Measurements from ENCODE around the gene UTS2R.
A peak's percentile ranks its signal among the peaks of the same experiment; 100 is the strongest.

Gene UTS2R

DNA sequence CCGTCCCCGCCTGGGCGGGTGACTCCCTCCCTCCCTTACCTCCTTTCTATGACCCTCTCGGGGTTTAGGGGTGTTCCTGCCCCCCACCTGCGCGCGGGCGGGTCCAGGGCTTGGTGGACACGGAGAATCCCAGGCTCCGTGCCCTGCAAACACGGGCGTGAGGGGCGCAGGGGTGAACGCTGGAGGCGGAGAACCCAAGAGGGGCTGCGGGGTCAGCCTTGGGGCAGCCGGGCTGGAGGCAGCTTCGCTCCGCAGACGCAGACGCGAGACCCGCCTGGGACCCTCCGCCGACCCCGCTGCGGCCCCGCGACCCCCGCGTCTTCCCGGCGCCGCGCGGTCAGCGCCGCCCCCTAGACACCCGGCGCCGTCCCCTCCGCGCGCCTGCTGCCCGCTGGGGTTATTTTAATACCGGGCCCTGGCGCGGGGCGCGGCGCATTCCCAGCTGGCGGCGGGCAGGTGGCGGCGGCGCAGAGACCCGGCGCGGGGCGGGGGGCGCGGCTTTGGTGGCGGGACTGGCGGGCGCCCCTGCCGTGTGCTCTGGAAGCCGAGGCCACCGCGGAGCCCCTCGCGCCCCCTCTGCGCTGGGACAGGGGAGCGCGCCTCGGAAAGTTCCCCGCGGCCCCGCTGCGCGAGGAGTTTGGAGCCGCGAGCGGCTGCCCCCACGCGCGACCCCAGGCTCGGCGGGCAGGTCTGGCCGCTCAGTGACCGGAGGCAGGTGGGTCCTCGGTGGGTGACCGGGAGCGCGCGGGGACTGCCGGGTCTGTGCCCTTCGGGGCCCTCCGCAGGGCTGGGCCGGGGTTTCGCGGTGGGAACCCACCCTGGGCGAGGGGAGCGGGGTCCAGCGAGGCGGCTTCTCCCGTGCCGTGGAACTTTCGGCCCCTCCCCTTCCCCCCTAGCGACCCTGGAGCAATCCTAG, at the start of gene UTS2R:
TSS of gene UTS2R (plus strand) at position 433 of the 916 bp plus-strand sequence. CDS start 2,560 bp downstream, outside the sequence.
- intact Hi-C loops (cut with DNase I) = no loop called here
- peak in 2 of 10 donors; percentile 58 to 67 for DNase-seq

DNA sequence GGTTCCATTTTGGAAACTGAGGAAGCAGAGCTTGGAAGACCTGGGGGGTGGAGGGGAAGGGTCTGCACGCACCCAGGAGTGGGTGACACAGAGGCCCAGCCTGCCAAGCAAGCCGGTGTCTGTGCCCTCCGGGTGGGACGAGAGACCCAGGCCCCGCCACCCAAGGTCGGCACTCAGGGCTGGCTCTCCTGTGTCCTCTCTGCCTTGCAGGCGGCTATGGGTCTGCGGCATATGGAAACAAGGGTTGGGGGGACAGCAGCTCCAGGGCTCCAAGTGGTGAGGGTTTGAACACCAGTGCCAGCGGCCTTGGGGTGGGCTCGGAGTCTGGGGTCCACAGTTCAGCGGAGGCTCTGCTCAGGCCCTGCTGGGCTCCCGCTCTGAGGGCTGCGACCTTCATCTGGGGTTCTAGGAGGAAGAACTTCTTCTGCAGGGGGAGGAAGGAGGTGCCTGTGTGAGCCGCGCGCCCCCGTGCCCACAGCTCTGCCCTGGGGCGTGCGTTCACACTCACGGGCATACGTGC, 49.6 kb upstream of the UTS2R start:
- intact Hi-C loops (cut with DNase I) = loop anchor here (5.0 kb wide), 1 partner anchor 85 kb away; no protein-coding TSS in a partner anchor
- DNase-seq = no peak

DNA sequence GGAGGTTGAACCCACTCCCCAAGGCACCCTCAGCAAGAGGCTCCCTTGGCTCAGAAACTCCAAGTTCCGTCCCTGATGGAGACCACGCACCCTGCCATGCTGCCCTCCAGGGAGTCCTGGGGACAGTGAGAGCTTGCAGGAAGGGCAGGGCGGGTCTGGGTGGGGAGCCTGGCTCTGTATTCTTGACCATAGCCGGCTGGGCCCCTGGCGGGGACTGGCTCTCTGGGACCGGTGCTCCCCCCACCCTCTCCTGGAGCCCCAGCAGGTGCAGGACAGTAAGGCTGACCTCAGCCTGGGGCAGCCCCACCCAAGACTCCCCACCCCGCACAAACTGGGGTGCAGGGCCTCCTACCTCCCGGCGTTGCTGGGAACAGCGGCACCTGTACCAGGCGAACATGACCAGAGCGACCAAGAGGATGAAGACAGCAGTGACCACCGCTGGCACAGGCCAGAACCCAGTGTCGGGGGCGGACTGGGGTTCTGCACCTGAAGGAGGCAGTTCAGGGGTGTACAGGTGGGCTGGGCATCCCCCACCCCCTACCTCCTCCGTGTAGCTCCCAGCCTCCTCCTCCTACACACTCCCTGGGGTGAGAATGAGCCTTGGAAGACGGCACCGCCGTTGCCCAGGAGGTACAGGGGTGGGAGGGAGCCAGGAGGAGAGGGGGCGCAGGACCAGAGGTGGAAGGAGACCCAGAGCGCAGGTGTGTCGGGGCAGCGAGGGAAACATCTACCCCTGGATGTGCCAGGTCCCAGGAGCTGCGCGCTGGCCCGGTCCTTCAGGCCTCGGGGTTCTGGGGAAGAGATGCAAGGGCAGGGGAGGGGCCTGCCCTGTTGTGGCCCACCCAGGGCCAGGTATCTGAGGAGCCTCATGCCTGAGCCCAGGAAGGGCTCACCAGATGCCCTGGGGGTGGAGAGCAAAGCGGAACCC, 48.8 kb upstream of the UTS2R start:
- no peak for DNase-seq
- intact Hi-C loops (cut with DNase I) = loop anchor here (5.0 kb wide), 1 partner anchor 85 kb away; no protein-coding TSS in a partner anchor

DNA sequence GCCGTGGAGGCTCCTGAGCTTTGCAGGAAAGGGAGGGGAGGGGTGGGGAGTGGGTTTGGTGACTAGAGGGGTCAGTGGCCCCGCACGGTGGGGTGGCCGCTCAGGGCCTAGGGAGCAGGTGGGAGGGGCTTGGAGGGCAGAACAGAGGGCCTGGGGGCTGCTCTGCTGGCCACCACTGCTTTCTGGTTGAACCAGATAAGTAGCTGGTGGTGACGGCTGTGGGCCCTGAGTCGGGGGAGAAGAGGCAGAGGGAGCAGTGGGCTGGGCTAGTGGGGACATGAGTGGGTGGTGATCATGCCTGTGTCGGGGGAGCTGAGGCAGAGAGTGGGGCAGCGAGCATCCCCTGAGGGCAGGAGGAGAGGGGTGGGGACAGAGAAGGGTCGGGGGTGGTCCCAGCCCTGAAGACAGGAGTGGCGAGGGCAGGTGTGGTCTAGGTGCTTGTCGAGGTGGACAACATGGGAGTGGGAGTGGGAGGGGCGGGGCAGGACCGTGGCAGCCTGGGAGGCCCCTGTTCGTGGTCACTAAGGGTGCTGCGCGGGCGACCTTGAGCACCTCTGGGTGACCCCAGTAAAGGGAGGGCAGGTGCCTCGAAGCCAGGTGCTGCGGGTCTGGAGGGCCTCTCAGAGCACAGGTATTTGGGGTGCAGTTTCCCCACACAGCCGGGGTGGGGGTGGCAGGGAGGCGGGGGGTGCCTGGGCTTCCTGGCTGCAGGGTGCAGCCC, 47.9 kb upstream of the UTS2R start:
- intact Hi-C loops (cut with DNase I) = loop anchor here (5.0 kb wide), 1 partner anchor 86 kb away; no protein-coding TSS in a partner anchor
- DNase-seq = no peak

DNA sequence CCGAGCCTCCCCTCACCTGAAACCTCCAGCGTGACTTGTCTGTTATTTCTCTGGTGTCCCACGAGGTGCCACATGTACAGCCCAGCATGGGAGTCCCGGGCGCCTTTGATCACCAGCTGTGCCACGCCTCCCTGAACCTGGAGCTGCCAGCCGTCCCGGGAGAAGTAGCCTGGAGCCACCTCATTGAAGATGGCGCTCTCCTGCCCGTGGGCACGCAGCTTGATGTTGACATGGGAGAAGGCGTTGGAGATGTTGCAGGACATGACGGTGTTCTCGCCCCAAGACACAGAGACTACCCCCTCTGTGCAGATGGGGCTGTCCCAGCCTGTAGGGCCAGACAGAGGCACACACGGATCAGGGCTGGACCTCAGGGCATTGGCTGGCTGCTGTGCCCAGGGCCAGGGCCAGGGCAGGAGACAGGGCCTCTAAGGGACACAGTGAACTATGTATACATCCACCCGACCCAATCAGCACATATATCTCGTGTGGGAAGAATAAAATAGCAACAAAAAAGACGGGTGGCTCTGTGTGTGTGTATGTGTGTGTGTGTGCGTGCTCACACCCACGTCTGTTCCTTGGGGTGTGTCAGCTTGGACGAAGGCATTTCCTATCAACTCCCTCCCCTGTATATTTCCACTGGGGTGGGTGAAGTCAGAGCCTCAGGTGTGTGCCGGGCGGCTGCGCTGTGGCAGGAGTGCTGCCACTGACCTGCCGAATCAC, 46.8 kb upstream of the UTS2R start:
- intact Hi-C loops (cut with DNase I) = loop anchor here (5.0 kb wide), 1 partner anchor 87 kb away; no protein-coding TSS in a partner anchor
- no peak for DNase-seq

DNA sequence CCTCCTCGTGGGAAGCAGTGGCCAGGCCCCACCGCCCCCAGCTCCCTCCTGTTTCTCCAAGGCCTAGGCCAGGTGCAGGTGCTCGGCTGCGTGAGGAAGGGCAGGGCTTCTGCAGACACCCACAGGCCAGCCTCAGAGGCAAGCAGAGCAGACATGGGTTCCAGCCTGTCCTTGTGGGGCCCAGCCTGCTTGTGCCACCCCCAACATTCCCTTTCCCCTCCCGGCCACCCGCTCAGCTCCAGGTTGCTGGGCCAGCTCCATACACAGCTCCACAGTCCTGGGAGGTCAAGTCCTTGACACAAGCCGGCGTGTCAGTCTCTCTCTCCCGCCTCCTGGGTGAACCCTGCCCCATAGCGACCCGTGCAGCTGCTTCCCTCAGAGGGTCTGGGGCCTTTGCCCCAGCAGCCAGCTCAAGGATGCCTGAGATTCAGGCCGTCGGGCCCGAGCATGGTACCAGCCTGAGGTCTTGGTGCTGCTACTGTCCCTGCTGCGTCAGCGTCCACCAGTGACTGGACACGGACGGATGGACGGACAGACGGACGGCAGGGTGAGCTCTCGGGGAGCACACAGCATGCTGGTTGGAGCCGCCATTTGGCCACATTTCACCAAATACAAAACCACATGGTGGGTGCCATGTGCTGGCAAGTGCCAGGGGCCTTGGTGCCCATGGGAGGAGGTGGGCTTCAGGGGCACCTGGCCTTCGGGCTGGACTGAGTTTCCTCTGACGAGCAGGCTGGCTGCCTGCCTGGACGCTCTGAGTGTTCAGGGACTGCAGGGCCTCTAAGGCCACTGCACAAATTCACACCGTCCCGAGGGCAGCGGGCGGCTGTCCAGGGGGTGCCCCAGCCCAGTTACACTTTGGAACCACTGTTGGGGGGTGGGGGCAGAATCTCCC, 46.0 kb upstream of the UTS2R start:
- DNase-seq = no peak
- intact Hi-C loops (cut with DNase I) = no loop called here

DNA sequence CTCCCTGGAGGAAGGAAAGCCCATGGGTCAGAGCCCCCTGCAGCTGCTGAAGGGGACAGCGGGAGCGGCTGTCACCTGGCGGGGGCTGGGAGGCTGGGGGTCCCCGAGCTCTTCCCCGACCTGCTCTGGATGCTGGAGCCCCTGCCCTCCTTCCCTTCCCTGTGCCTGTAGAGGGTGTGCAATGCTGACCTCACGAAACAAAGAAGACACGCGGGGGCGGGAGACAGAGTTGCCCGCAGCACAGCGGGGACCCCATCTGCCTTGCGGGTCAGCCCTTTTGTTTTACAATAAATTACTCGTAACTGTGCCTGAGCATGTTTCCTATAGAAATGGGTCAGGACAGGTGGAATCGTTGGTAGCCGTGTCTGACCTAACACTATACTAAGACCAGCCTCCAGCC, 44.3 kb upstream of the UTS2R start:
- intact Hi-C loops (cut with DNase I) = no loop called here
- DNase-seq = no peak

DNA sequence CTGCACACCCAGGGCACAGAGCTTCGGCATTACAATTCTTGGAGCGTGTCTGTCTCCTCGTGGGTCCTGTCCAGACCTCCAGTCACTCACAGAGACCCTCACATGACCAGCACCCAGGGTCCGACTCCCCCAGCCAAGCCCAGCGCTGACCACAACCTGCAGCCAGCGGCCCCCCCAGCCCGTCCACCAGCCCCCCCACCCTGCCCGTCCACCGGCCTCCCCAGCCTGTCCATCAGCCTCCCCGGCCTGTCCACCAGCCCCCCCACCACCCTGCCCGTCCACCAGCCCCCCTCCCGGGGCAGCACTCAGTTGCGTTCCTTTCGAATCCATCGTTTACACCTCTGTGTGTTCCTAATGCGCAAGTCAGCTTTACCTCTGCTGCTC, 43.8 kb upstream of the UTS2R start:
- DNase-seq = no peak
- intact Hi-C loops (cut with DNase I) = no loop called here

DNA sequence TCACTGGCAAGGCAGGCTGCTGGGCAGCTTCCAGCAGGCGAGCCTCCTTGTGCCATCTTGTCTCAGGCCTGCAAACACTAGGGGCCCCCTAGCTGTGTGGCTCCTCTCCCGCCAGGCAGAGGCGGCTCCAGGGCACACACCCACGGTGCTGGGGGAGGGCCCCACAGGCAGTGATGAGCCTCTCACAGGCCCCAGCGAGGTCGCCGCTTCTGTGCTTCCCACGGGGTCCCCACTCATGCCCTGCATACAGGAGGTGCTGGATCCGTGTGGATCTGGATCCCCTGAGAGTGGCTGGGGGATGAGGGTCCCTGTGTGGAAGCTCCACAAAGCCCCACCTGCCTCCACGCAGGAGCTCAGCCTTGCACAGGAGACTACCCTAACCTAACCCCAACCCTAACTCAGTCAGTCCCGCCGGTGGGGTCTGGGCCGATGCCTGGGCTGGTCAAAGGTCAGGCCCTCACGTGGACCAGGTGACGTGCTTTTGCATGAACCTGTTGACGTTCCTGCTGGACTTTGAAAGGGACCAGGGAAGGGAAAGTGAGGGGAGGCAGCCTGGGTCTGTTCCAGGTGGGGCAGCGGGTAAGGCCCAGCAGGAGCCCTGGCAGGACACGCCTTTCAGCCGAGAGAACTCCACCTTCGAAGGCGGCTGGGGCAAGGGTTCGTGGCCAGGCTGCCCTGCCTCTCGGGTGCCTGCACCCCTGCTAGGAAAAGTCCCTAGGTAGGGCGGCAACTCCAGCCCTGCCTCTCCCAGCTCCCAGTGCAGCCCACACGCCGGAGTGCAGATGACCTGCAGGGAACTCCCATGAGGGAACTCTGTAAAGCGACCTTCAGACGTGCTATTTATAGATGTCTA, 43.2 kb upstream of the UTS2R start:
- no peak for DNase-seq
- intact Hi-C loops (cut with DNase I) = no loop called here

DNA sequence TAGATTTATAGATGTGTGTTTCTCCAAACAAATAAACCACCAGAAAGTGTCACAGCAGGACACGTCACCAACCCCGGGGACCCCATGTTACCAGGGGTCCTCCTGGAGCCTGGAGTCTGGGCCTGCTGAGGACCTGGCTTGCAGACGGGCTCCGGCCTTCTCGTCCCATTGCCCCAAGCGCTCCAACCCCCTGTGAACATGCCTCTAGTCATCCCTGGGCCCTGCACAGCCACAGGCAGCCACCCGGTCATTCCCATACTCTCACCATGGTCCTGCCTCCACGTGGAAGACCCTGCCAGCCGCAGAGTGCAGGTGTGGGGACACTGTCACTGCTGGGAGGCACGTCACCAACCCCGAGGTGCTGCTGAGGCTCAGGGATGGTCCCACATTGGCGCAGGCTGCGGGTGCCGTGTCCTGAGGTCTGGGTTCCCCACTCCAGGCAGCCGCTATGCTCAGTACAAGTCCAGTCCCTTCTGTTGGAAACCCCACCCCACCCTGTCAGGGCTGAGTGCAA, 42.5 kb upstream of the UTS2R start:
- intact Hi-C loops (cut with DNase I) = no loop called here
- no peak for DNase-seq

DNA sequence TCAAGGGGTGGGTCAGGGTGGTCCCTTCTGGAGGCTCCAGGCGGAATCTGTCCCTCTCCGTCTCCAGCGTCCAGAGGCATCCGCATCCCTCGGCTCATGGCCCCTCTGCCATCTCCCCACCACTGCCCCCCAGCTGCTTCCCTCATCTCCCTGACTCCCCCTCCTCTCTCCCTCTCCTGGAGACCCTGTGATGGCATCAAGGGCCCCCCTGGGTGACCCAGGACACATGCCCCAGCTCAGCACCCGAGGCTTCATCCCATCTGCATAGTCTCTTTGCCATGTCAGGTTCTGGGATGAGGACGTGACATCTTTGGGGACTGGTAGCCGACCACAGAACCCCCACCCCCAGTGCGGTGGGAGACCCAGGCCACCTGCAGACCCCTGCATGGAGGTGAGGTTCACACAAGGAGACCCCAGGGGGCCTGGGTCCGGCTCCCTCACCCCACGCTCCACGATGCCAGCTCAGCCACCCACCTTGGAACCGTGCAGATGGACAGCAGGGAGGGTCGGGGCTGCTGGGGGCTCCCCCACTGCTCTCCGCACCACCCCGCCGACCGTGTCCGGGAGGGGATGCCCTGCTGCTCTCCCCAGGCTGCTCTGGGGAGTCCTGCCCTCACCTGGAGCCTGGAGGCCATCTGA, 41.8 kb upstream of the UTS2R start:
- intact Hi-C loops (cut with DNase I) = no loop called here
- DNase-seq = no peak

DNA sequence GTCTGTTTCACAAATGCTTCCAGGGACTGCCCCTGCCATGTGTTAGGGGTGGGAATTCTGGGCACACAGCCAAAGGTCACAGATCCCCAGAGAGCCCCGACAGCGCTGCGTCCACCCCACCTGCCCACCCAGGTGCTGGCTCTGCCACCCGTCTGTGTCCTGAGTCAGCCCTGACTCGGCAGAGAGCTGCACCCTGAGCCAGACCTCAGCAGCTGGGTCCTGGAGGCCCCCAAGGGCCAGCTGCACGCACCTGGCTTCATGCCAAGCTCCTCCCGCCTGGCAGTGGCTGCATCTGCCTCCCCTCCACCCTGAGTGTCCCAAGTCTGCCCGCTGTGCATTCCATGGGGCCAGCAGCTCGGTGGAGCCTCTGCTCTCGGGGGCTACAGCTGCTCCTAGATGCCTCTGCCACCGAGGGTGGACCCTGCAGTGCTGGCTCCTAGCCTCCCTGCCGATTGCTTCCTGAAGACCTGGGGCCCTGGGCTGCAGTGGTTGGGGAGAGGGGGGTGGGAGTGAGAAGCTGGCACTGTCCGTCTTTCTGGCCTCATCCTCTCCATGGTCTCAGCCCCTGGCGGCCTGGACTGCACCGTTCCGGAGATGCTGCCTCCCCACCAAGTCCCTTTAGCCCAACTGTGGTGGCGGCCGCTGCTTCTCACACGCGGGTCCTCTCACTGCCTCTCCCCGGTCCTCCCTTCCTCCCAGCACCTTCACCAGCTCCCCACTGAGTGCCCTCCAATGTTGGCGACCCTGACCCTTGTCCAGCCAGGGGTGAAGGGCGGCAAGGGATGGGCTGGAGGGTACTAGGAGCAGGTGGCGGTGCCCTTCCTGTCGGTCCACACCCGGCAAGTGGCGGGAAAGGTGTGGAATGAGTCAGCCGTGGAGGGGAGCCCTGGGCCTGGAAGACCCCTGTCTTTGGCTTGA, 41.0 kb upstream of the UTS2R start:
- intact Hi-C loops (cut with DNase I) = no loop called here
- DNase-seq = peak in 1 of 10 donors; percentile 22

DNA sequence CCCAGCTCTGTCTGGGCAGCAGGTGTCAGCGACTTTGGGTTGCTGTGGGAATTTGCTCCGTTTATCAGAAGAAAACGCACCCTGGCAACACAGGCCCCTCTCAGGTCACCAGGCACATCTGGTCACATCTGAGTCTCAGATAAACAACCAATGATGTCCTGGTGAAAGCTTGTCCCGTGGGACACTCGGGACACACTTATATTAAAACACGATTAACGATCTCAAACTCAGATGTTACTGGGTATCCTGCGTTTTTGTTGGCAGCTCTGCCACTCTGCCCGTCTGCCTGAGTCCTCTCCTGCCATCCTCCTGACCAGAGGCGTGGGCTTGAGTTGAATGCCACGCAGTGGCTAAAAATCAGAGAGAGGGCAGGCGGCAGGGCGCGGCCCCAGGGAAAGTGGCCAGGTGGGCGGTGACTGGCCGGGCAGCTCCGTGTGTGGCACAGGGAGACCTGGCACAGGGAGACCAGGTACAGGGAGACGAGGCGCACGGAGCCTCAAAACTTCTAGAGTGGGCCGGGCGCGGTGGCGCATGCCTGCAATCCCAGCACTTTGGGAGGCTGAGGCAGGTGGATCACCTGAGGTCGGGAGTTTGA, 40.1 kb upstream of the UTS2R start:
- no peak for DNase-seq
- intact Hi-C loops (cut with DNase I) = no loop called here

DNA sequence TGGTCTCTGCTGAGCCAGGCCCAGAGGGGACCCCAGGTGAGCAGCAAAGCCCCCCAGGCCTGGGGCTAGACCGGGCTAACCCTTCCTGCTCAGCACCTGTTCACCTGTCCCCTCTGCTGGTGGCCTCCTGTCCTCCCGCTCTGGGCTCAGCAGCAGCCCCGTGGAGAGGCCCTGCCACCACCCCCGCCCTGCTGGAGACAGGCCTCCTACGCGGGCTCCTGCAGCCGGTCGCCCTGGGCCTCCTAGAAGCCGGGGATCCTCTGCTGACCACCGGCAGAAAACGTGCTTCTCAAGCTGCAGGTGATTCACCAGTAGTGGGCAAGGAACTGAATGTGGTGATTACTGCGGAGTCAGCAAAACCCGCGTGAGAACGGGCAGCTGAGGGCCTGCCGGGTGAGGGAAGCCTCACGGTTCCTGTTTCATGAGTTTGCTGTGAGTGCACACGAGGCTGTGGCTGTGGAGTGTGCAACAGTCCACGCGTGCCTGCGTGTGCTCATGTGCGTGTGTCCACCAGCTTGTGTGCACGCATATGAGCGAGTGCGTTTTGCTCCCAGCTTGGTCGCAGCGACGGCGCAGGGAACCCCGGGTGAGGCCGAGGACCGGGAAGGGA, 38.8 kb upstream of the UTS2R start:
- intact Hi-C loops (cut with DNase I) = no loop called here
- DNase-seq = peak in 3 of 10 donors; percentile 34 to 39 (median 37)
